Measurements from ENCODE around the gene CMSS1.
A peak's percentile ranks its signal among the peaks of the same experiment; 100 is the strongest.

Gene CMSS1

DNA sequence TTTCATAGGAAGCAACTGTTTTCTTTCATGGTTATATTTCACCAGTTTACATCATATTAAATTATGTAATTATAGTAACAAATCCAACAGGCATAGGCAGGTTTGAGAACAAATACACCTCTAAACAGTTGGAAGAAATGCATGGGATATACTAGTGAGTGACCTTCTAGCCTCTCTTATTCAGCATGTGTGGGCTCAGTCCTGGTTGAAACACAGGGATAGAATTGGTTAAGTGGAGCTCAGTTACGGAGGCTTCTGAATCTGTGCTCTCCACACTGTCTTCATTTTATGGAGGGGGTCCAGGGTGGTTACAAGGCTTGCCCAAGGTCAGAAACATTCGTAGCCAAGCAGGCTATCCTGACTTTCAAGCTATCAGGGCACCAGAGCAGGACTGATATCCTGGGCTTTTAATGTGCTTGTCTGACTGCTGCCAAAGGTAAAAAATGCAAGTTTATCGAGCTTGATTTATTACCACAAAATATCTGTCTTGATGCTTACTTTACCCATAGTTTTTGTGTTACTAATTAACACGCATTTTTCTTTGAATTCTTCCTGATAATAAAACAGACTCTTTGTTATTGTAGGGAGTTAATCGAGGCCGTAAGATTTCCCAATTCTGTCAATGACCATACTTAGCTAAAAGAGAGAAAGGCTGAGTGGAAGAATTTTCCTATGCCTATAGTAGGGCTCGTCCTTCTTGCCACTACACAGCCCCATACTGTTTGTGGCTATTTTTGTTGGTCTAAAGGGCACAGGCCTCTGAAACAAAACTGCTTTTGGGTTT is 207.1 kb downstream of the CMSS1 start:
- H3K4me3 Mint-ChIP-seq = no peak overlapping the region
- H3K4me1 Mint-ChIP-seq = peaks cover 39% of the 10 kb centered on the region
- H3K36me3 Mint-ChIP-seq (ENCODE audit: low read depth) = no peaks in the 10 kb centered on the region
- no peaks in the 10 kb centered on the region for H3K27me3 Mint-ChIP-seq (ENCODE audit: low read depth)
- peak overlapping the region in 2 of 3 experiments; percentile 69 to 86 for H3K27ac Mint-ChIP-seq
- TF ChIP-seq, protein P1, sequence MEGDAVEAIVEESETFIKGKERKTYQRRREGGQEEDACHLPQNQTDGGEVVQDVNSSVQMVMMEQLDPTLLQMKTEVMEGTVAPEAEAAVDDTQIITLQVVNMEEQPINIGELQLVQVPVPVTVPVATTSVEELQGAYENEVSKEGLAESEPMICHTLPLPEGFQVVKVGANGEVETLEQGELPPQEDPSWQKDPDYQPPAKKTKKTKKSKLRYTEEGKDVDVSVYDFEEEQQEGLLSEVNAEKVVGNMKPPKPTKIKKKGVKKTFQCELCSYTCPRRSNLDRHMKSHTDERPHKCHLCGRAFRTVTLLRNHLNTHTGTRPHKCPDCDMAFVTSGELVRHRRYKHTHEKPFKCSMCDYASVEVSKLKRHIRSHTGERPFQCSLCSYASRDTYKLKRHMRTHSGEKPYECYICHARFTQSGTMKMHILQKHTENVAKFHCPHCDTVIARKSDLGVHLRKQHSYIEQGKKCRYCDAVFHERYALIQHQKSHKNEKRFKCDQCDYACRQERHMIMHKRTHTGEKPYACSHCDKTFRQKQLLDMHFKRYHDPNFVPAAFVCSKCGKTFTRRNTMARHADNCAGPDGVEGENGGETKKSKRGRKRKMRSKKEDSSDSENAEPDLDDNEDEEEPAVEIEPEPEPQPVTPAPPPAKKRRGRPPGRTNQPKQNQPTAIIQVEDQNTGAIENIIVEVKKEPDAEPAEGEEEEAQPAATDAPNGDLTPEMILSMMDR (IDR thresholded peaks at IDR 0.05; ENCODE audit: unreplicated experiment in 3 of 3) = no peak
- no peaks in the 10 kb centered on the region for H3K9me3 Mint-ChIP-seq

DNA sequence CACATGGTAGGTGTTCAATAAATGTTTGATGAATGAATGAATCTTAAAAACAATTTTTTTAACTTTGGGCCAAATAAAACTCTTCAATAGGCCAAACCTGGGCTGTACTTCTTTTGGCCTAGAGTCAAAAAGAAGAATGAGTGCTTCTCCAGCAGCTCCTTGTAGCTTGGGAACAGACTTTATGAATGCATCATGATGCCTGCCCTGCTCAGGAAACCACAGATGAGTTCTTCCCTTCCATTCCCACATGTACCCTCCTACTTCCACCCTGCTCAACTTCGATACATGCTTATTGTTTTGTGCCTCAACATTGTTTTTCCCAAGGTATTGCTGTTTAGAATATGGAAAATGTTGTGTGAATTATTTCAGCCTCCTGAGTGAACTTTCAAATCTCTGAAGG is 209.7 kb downstream of the CMSS1 start:
- TF ChIP-seq, protein P1 (IDR thresholded peaks at IDR 0.05; ENCODE audit: unreplicated experiment in 3 of 3) = no peak
- H3K27me3 Mint-ChIP-seq (ENCODE audit: low read depth) = no peaks in the 10 kb centered on the region
- H3K27ac Mint-ChIP-seq = no peak overlapping the region
- H3K9me3 Mint-ChIP-seq = no peaks in the 10 kb centered on the region
- H3K4me1 Mint-ChIP-seq = peaks cover 38% of the 10 kb centered on the region
- no peak overlapping the region for H3K4me3 Mint-ChIP-seq
- H3K36me3 Mint-ChIP-seq (ENCODE audit: low read depth) = no peaks in the 10 kb centered on the region

DNA sequence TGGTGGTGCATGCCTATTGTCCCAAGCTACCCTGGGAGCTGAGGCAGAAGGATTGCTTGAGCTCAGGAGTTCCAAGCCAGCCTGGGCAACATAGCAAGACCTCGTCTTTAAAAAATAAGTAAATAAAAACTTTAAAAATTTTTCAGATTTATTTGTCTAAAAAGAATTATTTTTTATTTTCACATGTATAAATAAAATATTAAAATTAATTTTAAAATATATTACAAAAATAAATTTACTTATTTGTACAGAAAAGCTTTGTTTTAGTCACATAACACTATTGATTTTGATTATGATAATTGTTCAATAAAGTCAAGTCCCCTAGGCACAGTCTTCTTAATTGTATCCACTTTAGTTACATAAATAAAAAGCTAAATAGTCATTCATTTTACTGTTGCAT is 211.4 kb downstream of the CMSS1 start:
- no peaks in the 10 kb centered on the region for H3K36me3 Mint-ChIP-seq (ENCODE audit: low read depth)
- H3K9me3 Mint-ChIP-seq = no peaks in the 10 kb centered on the region
- TF ChIP-seq, protein P1 (IDR thresholded peaks at IDR 0.05; ENCODE audit: unreplicated experiment in 3 of 3) = no peak
- no peaks in the 10 kb centered on the region for H3K27me3 Mint-ChIP-seq (ENCODE audit: low read depth)
- H3K27ac Mint-ChIP-seq = peak overlapping the region in 2 of 3 experiments; percentile 32 to 59
- peaks cover 43% of the 10 kb centered on the region for H3K4me1 Mint-ChIP-seq
- H3K4me3 Mint-ChIP-seq = no peak overlapping the region

DNA sequence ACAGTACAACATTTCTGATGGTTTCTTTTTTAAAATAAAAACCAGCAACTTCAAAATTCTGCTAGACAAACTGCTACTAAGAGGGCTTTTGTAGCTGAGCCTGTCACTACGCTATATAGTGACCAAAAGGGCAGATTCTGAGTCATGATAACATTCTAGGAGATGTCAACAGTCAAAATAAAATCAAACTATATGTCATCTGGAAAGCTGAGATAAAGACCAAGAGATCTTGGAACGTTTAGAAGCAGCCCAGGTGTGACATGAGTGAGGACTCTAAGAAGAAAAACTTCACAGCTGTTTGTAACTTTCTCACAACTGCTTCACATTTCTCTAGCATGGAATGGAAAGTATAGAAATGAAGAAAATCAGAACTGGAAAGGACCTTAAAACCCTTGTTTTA is 212.0 kb downstream of the CMSS1 start:
- Mint-ChIP-seq H3K9me3 (no peaks in the 10 kb centered on the region), H3K4me1 (peaks cover 40% of the 10 kb centered on the region), H3K36me3 (ENCODE audit: low read depth) (no peaks in the 10 kb centered on the region), H3K27me3 (ENCODE audit: low read depth) (no peaks in the 10 kb centered on the region), H3K4me3 (no peak overlapping the region), H3K27ac (peak overlapping the region in 2 of 3 experiments; percentile 32 to 59)
- TF ChIP-seq, protein P1 (IDR thresholded peaks at IDR 0.05; ENCODE audit: unreplicated experiment in 3 of 3) = no peak

DNA sequence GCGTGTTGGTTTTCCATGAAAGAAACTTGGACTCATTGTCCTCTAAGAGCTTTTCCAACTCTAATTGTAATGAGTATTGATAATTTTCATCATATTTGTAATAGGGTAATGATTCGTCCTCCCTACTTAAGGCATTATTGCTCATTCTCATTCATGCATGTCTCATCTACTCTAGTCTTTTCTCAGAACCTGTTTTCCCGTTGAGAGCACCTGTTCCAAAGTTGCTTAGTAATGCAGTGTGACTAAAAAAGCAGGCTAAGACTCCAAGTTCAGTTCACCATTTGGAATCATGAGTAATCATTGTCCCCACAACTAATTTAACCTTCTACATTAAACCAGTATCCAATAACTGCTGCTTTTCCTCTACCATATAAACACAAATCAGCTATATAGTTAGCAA is 212.7 kb downstream of the CMSS1 start:
- Mint-ChIP-seq H3K27me3 (ENCODE audit: low read depth) (no peaks in the 10 kb centered on the region), H3K27ac (peak overlapping the region in 1 of 3 experiments; percentile 96), H3K4me1 (peaks cover 36% of the 10 kb centered on the region), H3K9me3 (no peaks in the 10 kb centered on the region), H3K36me3 (ENCODE audit: low read depth) (no peaks in the 10 kb centered on the region), H3K4me3 (no peak overlapping the region)
- TF ChIP-seq, protein P1 (IDR thresholded peaks at IDR 0.05; ENCODE audit: unreplicated experiment in 3 of 3) = no peak

DNA sequence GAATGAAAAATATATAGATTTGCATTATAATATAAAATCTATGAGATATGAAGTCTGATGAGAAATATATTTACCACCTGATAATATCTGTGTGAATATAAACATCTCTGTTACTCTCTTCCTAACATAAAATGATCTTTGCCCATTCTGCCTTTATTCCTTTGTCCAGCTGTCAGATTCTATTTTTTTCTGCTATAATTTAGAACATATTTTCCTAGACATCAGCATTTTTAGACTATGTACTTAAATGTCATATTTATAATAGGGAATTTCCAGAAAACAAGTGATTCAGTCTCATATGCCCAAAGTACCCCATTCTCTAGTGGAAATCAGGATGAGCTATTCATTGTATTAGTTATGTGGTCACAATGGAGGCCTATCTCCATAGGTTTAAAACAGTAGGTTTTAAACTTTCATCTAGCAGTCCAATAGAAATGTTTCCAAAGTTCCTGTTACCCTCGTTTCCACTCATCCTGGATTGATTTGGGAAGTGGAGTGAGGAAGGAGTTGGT is 213.3 kb downstream of the CMSS1 start:
- TF ChIP-seq, protein P1 (IDR thresholded peaks at IDR 0.05; ENCODE audit: unreplicated experiment in 3 of 3) = no peak
- Mint-ChIP-seq H3K4me3 (no peak overlapping the region), H3K36me3 (ENCODE audit: low read depth) (no peaks in the 10 kb centered on the region), H3K27me3 (ENCODE audit: low read depth) (no peaks in the 10 kb centered on the region), H3K4me1 (peaks cover 36% of the 10 kb centered on the region), H3K9me3 (no peaks in the 10 kb centered on the region), H3K27ac (peak overlapping the region in 2 of 3 experiments; percentile 33 to 96)

Measured in nephron (organoid).